Activated CD8-positive, alpha-beta T cell treated with anti-CD3 and anti-CD28 coated beads for 36 hours (primary cell): ENCODE results near the gene RAX. TPM values are rescaled to one million over a fixed set of nuclear protein-coding genes. Genes with fewer than 3 reads are reported as not detected.

Experiments used
- ATAC-seq: fragments of 200-7000 bp; cut with Tn5 transposase; one replicate; pipeline ENCODE4 v1.10.0; 2021; ENCODE audit warnings: mild to moderate bottlenecking, moderate library complexity
- CTCF ChIA-PET: fragments of 350-600 bp; sonication (Branson Sonifier 250); formaldehyde crosslinking; loops from one replicate; lab custom pipeline; 2021; ENCODE audit warnings: antibody characterized with exemption; lab: Charles Lee
- POLR2A ChIA-PET: fragments of 350-600 bp; sonication (Branson Sonifier 250); formaldehyde crosslinking; loops from one replicate; lab custom pipeline; 2021; ENCODE audit warnings: antibody characterized with exemption; lab: Charles Lee
- DNase-seq: peaks from one replicate; pipeline ENCODE4 v3.0.0-alpha.2; 2020
- H3K27ac Mint-ChIP-seq: one replicate; pipeline ENCODE4 v1.8.0; 2021; ENCODE audit warnings: mild to moderate bottlenecking, mixed read lengths
- H3K27me3 Mint-ChIP-seq: one replicate; pipeline ENCODE4 v1.8.0; 2021; ENCODE audit warnings: mixed read lengths
- H3K36me3 Mint-ChIP-seq: one replicate; pipeline ENCODE4 v1.8.0; 2021; ENCODE audit warnings: low read depth, mixed read lengths
- H3K4me1 Mint-ChIP-seq: one replicate; pipeline ENCODE4 v1.8.0; 2021; ENCODE audit warnings: low read depth, mixed read lengths
- H3K4me3 Mint-ChIP-seq: one replicate; pipeline ENCODE4 v1.8.0; 2021; ENCODE audit warnings: mild to moderate bottlenecking, moderate library complexity, mixed read lengths
- H3K9me3 Mint-ChIP-seq: one replicate; pipeline ENCODE4 v1.8.0; 2021; ENCODE audit warnings: mixed read lengths
- CTCF ChIP-seq: fragments of 200-600 bp; IDR thresholded peaks from one replicate; pipeline ENCODE4 v1.8.0; 2022; ENCODE audit warnings: antibody characterized with exemption, mild to moderate bottlenecking
- intact Hi-C: fragments of 100-400 bp; cut with micrococcal nuclease; formaldehyde crosslinking; loops from one replicate; pipeline ENCODE4 v1.10.0; 2022
- total RNA-seq, 2 experiments: library from RNA; stranded (reverse); gene quantifications; one replicate each; pipeline ENCODE4 v1.2.3, GENCODE V29; 2021

The RAX gene
- total RNA-seq, 2 experiments from 2014 or later = not detected

- Mint-ChIP-seq H3K27ac (no peak overlapping the region), H3K36me3 (no peaks in the 10 kb centered on the region), H3K9me3 (no peaks in the 10 kb centered on the region), H3K4me3 (no peak overlapping the region), H3K4me1 (peaks cover 9% of the 10 kb centered on the region), H3K27me3 (peaks cover 55% of the 10 kb centered on the region)
- CTCF ChIA-PET = no interaction called here
- intact Hi-C loops = loop anchor here (10.0 kb wide), 1 partner anchor 133 kb away; no protein-coding TSS in a partner anchor
- TF ChIP-seq CTCF = no peak
- POLR2A ChIA-PET = no interaction called here
- DNase-seq (no peak), ATAC-seq (no peak)
These were observed 55.2 kb downstream of the RAX start for GRCh38 chr18:59218018-59218417.

Other genes starting within 250 kb of the RAX start
- gene SEC11C, start 133.6 kb downstream of the RAX start, total RNA-seq = 10 to 100 TPM; 45.7 to 48.8 TPM
- not detected for gene GRP, start 53.3 kb downstream of the RAX start, total RNA-seq
- not detected for gene CPLX4, start 45.2 kb upstream of the RAX start, total RNA-seq
- gene LMAN1, start 85.8 kb upstream of the RAX start, total RNA-seq = 100 to 1,000 TPM; 126 to 140 TPM